ENCODE data around the gene ZNF185. TPM values are rescaled to one million over a fixed set of nuclear protein-coding genes. Genes with fewer than 3 reads are reported as not detected.

The ZNF185 gene
- polyA plus RNA-seq, 12 donors: 10.2 to 37.1 (median 18.8) TPM; not detected in 1

Other genes starting within 250 kb of the ZNF185 start
- not detected for gene MAGEA3, start 199.3 kb upstream of the ZNF185 start, polyA plus RNA-seq (ENCODE audit: insufficient read length in 12 of 12)
- not detected for gene CSAG2, start 188.8 kb upstream of the ZNF185 start, polyA plus RNA-seq (ENCODE audit: insufficient read length in 12 of 12)
- gene MAGEA2B, start 183.4 kb upstream of the ZNF185 start, polyA plus RNA-seq (ENCODE audit: insufficient read length in 12 of 12): not detected
- under 1 TPM in 1 of 12 donors, not detected in 11; 0.30 TPM for gene CSAG1, start 164.3 kb upstream of the ZNF185 start, polyA plus RNA-seq (ENCODE audit: insufficient read length in 12 of 12)
- not detected for gene MAGEA12, start 164.3 kb upstream of the ZNF185 start, polyA plus RNA-seq (ENCODE audit: insufficient read length in 12 of 12)
- under 1 TPM in 1 of 12 donors, not detected in 11; 0.35 TPM for gene MAGEA2, start 144.2 kb upstream of the ZNF185 start, polyA plus RNA-seq (ENCODE audit: insufficient read length in 12 of 12)
- under 1 TPM in 1 of 12 donors, not detected in 11; 0.80 TPM for gene CSAG3, start 138.8 kb upstream of the ZNF185 start, polyA plus RNA-seq (ENCODE audit: insufficient read length in 12 of 12)
- gene MAGEA6, start 128.4 kb upstream of the ZNF185 start, polyA plus RNA-seq (ENCODE audit: insufficient read length in 12 of 12): not detected
- gene CETN2, start 67.3 kb upstream of the ZNF185 start, polyA plus RNA-seq (ENCODE audit: insufficient read length in 12 of 12): 10 to 100 TPM in 11 of 12 donors, not detected in 1; 27.6 to 52.6 (median 35.8) TPM
- gene NSDHL, start 67.0 kb upstream of the ZNF185 start, polyA plus RNA-seq (ENCODE audit: insufficient read length in 12 of 12): 10 to 100 TPM in 10 of 12 donors, 1 to 10 TPM in 1, not detected in 1; 9.8 to 18.0 (median 12.1) TPM
- gene PNMA5, start 96.0 kb downstream of the ZNF185 start, polyA plus RNA-seq (ENCODE audit: insufficient read length in 12 of 12): under 1 TPM in 3 of 12 donors, not detected in 9; 0.04 to 0.08 (median 0.08) TPM
- gene PNMA3, start 158.4 kb downstream of the ZNF185 start, polyA plus RNA-seq (ENCODE audit: insufficient read length in 12 of 12): 1 to 10 TPM in 3 of 12 donors, under 1 TPM in 7, not detected in 2; 0.67 to 2.1 (median 0.93) TPM
- gene PNMA6A, start 174.4 kb downstream of the ZNF185 start, polyA plus RNA-seq (ENCODE audit: insufficient read length in 12 of 12): 1 to 10 TPM in 10 of 12 donors, under 1 TPM in 1, not detected in 1; 0.32 to 4.8 (median 2.1) TPM